ENCODE data around the gene WDR49. TPM values are rescaled to one million over a fixed set of nuclear protein-coding genes. Genes with fewer than 3 reads are reported as not detected.

Gene WDR49
- total RNA-seq, 2 experiments from 2014 or later: 0.42 to 1.1 TPM

DNA sequence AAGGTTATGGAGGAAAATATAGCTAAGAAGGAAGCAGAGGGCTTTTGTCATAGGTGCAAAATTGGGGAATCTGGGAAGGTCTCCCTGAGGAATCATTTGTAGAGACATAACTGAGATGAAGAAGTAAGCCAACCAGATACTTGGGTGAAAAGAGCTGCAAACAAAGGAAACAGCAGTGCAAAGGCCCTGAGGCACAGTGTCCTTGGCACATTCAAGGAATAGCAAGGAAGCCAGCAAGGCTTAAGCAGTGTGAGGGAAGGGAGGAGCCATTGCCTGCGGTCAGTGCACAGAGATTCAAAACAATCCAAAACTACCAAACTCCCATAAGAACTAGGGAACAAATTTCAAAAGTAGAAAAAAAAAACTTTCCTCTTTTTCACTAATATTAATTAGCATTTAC lies 88.3 kb downstream of the WDR49 start:
- no peak for TF ChIP-seq CTCF (IDR thresholded peaks at IDR 0.05)
- no peaks in the 10 kb centered on the region for H3K36me3 ChIP-seq (ENCODE audit: insufficient read depth, low read length)
- POLR2A ChIA-PET: no interaction called here
- H3K27ac Mint-ChIP-seq: no peak overlapping the region
- peaks cover 8% of the 10 kb centered on the region for H3K27me3 Mint-ChIP-seq
- H3K4me1 ChIP-seq (ENCODE audit: insufficient read depth, low read length): no peaks in the 10 kb centered on the region
- H3K4me3 ChIP-seq (ENCODE audit: low read length): no peak overlapping the region
- H3K36me3 Mint-ChIP-seq (ENCODE audit: low read depth): no peaks in the 10 kb centered on the region
- no peak for DNase-seq
- CTCF ChIA-PET: no interaction called here
- H3K4me3 Mint-ChIP-seq: no peak overlapping the region
- no peak overlapping the region for H3K27ac ChIP-seq (ENCODE audit: low read depth in 1 of 2, low read length in 2 of 2)
- H3K4me1 Mint-ChIP-seq (ENCODE audit: low read depth): no peaks in the 10 kb centered on the region
- H3K9me3 ChIP-seq (ENCODE audit: control insufficient read depth in 1 of 2, insufficient read depth in 1 of 2, low read length in 2 of 2): no peaks in the 10 kb centered on the region
- peaks cover 3% of the 10 kb centered on the region for H3K9me3 Mint-ChIP-seq
- H3K27me3 ChIP-seq (ENCODE audit: control insufficient read depth in 1 of 2, insufficient read depth in 2 of 2, low read length in 2 of 2): no peaks in the 10 kb centered on the region
- intact Hi-C loops (cut with DNase I, micrococcal nuclease): no loop called here
- ATAC-seq (ENCODE audit: poor library complexity): no peak

- no peak for ATAC-seq (ENCODE audit: poor library complexity)
Measured at GRCh38 chr3:167564612-167565011, 89.1 kb downstream of the WDR49 start.

DNA sequence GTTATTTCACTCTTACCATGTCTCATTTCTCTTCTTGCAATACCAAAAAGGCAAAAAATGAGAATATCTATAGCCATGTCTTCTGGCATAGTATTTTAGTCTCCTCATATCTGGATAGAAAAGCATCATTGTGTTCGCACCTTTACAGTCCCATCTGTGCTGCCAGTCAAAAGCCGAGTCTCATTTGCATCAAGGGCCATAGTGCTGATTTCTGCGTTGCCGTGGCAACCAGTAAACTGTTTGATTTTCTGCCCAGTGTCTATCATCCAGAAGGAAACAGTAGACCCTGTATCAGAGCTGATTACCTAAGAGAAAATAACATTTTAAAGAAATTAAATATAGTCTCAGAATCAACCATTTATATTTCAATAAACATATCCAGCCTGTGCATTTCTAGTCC lies 93.8 kb downstream of the WDR49 start:
- Mint-ChIP-seq H3K4me1 (ENCODE audit: low read depth) (no peaks in the 10 kb centered on the region), H3K9me3 (no peaks in the 10 kb centered on the region), H3K36me3 (ENCODE audit: low read depth) (no peaks in the 10 kb centered on the region), H3K27ac (no peak overlapping the region), H3K27me3 (peaks cover 8% of the 10 kb centered on the region), H3K4me3 (no peak overlapping the region)
- Histone ChIP-seq H3K36me3 (ENCODE audit: insufficient read depth, low read length) (no peaks in the 10 kb centered on the region), H3K4me1 (ENCODE audit: insufficient read depth, low read length) (no peaks in the 10 kb centered on the region), H3K9me3 (ENCODE audit: control insufficient read depth in 1 of 2, insufficient read depth in 1 of 2, low read length in 2 of 2) (no peaks in the 10 kb centered on the region), H3K27me3 (ENCODE audit: control insufficient read depth in 1 of 2, insufficient read depth in 2 of 2, low read length in 2 of 2) (no peaks in the 10 kb centered on the region), H3K27ac (ENCODE audit: low read depth in 1 of 2, low read length in 2 of 2) (no peak overlapping the region), H3K4me3 (ENCODE audit: low read length) (no peak overlapping the region)
- no peak for TF ChIP-seq CTCF (IDR thresholded peaks at IDR 0.05)
- DNase-seq: no peak
- ATAC-seq (ENCODE audit: poor library complexity): no peak
- POLR2A ChIA-PET: no interaction called here
- intact Hi-C loops (cut with DNase I, micrococcal nuclease): no loop called here
- CTCF ChIA-PET: no interaction called here

More at GRCh38 chr3:167564612-167565011, 89.1 kb downstream of the WDR49 start:
- H3K36me3 Mint-ChIP-seq (ENCODE audit: low read depth): no peaks in the 10 kb centered on the region
- peaks cover 3% of the 10 kb centered on the region for H3K9me3 Mint-ChIP-seq
- no peak overlapping the region for H3K4me3 ChIP-seq (ENCODE audit: low read length)
- H3K27ac Mint-ChIP-seq: no peak overlapping the region
- no peak for DNase-seq
- no peaks in the 10 kb centered on the region for H3K4me1 ChIP-seq (ENCODE audit: insufficient read depth, low read length)
- intact Hi-C loops (cut with DNase I, micrococcal nuclease): no loop called here
- H3K4me1 Mint-ChIP-seq (ENCODE audit: low read depth): no peaks in the 10 kb centered on the region
- H3K36me3 ChIP-seq (ENCODE audit: insufficient read depth, low read length): no peaks in the 10 kb centered on the region
- H3K27me3 ChIP-seq (ENCODE audit: control insufficient read depth in 1 of 2, insufficient read depth in 2 of 2, low read length in 2 of 2): no peaks in the 10 kb centered on the region
- ChIA-PET POLR2A (no interaction called here), CTCF (no interaction called here)
- H3K27ac ChIP-seq (ENCODE audit: low read depth in 1 of 2, low read length in 2 of 2): no peak overlapping the region
- no peak for TF ChIP-seq CTCF (IDR thresholded peaks at IDR 0.05)
- peaks cover 8% of the 10 kb centered on the region for H3K27me3 Mint-ChIP-seq
- H3K4me3 Mint-ChIP-seq: no peak overlapping the region
- H3K9me3 ChIP-seq (ENCODE audit: control insufficient read depth in 1 of 2, insufficient read depth in 1 of 2, low read length in 2 of 2): no peaks in the 10 kb centered on the region
